ENCODE measurements around the gene SIL1. TPM values are rescaled to one million over a fixed set of nuclear protein-coding genes. Genes with fewer than 3 reads are reported as not detected.

Gene SIL1
- total and polyA plus RNA-seq, 2 of the 8 experiments (the other 6 are each of a cell fraction or from before 2014, with no cell fraction given), result 8.3 to 12.8 TPM

- WGBS, 2 experiments (ENCODE audit: extremely low coverage in 1 of 2, insufficient coverage in 1 of 2, insufficient read length in 1 of 2, insufficient replicate concordance in 2 of 2, low coverage in 1 of 2, low lambda C conversion rate in 2 of 2, missing lambda C conversion rate in 1 of 2), result 78% methylated on average over 2 of the region's 2 CpGs; no CpG with 5 or more reads in 1 of the 2 experiments
- no peaks in the 10 kb centered on the region for H3K23me2 ChIP-seq (ENCODE audit: low read depth, low read length)
- H3K14ac ChIP-seq (ENCODE audit: insufficient read length), result no peak overlapping the region
- no peak overlapping the region for H2AK5ac ChIP-seq (ENCODE audit: low read depth, low read length)
- H3K4me3 ChIP-seq (ENCODE audit: extremely low read depth in 1 of 4, insufficient read depth in 2 of 4, low read depth in 3 of 4, low read length in 4 of 4), result no peak overlapping the region
- no peak overlapping the region for H2BK120ac ChIP-seq (replicated peaks; ENCODE audit: low read depth, low read length)
- H2AFZ ChIP-seq (ENCODE audit: low read length), result no peak overlapping the region
- no peaks in the 10 kb centered on the region; the same call in 1 of the 2 replicates for H3K79me1 ChIP-seq (ENCODE audit: low read depth, low read length)
- H3K23ac ChIP-seq (ENCODE audit: insufficient read length), result no peak overlapping the region
- H3K4ac ChIP-seq (replicated peaks; ENCODE audit: insufficient read length, low read depth, low read length), result no peak overlapping the region
- no peak overlapping the region for H3K56ac ChIP-seq (replicated peaks; ENCODE audit: insufficient read length, low read depth, low read length)
- H4K5ac ChIP-seq (ENCODE audit: insufficient read length, low read depth, low read length), result no peak overlapping the region
- no peak for TF ChIP-seq E2F6 (IDR thresholded peaks at IDR 0.05)
- TF ChIP-seq KDM1A (IDR thresholded peaks at IDR 0.05; ENCODE audit: borderline replicate concordance, low read length), result no peak
- no peak for TF ChIP-seq EP300 (IDR thresholded peaks at IDR 0.05; ENCODE audit: borderline replicate concordance in 1 of 2, low read depth in 2 of 2, low read length in 2 of 2)
- TF ChIP-seq MAFK (IDR thresholded peaks at IDR 0.05; ENCODE audit: low read depth, low read length), result no peak
- no peak for FAIRE-seq
- ChIA-PET POLR2A (ENCODE audit: partially characterized antibody) (no interaction called here), CTCF (ENCODE audit: partially characterized antibody) (interaction anchor here (2.9 kb wide), 1 partner anchor 12 kb away, joined by 14 read pairs; no protein-coding TSS in a partner anchor)
- no peaks in the 10 kb centered on the region for H4K20me1 ChIP-seq (replicated peaks in 1 of 2; ENCODE audit: control insufficient read depth in 1 of 2, insufficient read depth in 2 of 2, low read length in 2 of 2)
- no peak overlapping the region for H4K8ac ChIP-seq (ENCODE audit: extremely low read depth, insufficient read depth, low read length)
- no peak overlapping the region for H3K4me2 ChIP-seq (ENCODE audit: insufficient read depth in 1 of 2, low read depth in 2 of 2, low read length in 2 of 2)
- no peak overlapping the region for H2BK5ac ChIP-seq (ENCODE audit: low read depth, low read length)
- H3K79me2 ChIP-seq (ENCODE audit: control insufficient read depth in 1 of 2, insufficient read depth in 2 of 2, low read length in 2 of 2), result no peaks in the 10 kb centered on the region
- H3K27me3 ChIP-seq (replicated peaks in 1 of 4; ENCODE audit: control insufficient read depth in 3 of 4, extremely low read depth in 1 of 4, insufficient read depth in 3 of 4, low read length in 3 of 4), result no peaks in the 10 kb centered on the region
- no peak overlapping the region for H2BK20ac ChIP-seq (ENCODE audit: low read length)
- no peak overlapping the region for H2BK12ac ChIP-seq (ENCODE audit: low read depth, low read length)
- no peaks in the 10 kb centered on the region for H3K36me3 ChIP-seq (ENCODE audit: control insufficient read depth in 2 of 4, insufficient read depth in 4 of 4, low read length in 3 of 4)
- no peak for DNase-seq (ENCODE audit: low read depth in 1 of 2, low spot score in 2 of 2)
- H3K18ac ChIP-seq (ENCODE audit: extremely low read depth, low read length), result no peak overlapping the region
- no peak overlapping the region for H4K91ac ChIP-seq (replicated peaks; ENCODE audit: insufficient read length, low read length)
- no peaks in the 10 kb centered on the region for H3K9me3 ChIP-seq (ENCODE audit: insufficient read depth in 2 of 2, low read depth in 1 of 2, low read length in 1 of 2)
- no peak overlapping the region for H3K27ac ChIP-seq (ENCODE audit: low read depth, low read length)
- H2BK15ac ChIP-seq (ENCODE audit: low read length), result no peak overlapping the region
- no peaks in the 10 kb centered on the region; a peak in 1 of 7 replicates for H3K4me1 ChIP-seq (replicated peaks in 1 of 4; ENCODE audit: control insufficient read depth in 3 of 4, insufficient read depth in 4 of 4, low read length in 3 of 4)
- H3K9ac ChIP-seq (replicated peaks in 1 of 4; ENCODE audit: extremely low read depth in 1 of 4, low read depth in 3 of 4, low read length in 3 of 4), result no peak overlapping the region
These were observed 16.8 kb downstream of the SIL1 start for GRCh38 chr5:139181322-139181730.
